GM19468 (cell line): ENCODE results near the gene VPS26C.
A peak's percentile ranks its signal among the peaks of the same experiment; 100 is the strongest.
"Not testable (repeated sequence)": the region's sequence is repeated elsewhere in the genome, so short reads cannot be mapped to it uniquely, and the experiment has no call there.

Experiments used
- ATAC-seq: cut with Tn5 transposase; IDR thresholded peaks from one replicate; pipeline ENCODE4 v1.9.1; 2021; ENCODE audit warnings: mild to moderate bottlenecking, moderate library complexity, moderate number of reproducible peaks; ENCODE audit not compliant: unreplicated experiment; ENCODE audit errors: extremely low read depth

The VPS26C gene

GRCh38 chr21:37267269-37268185 lies at the start of gene VPS26C:
Gene VPS26C, minus strand, starts transcription at chr21:37267334. Its CDS starts 40 bp downstream, at chr21:37267294.
- ATAC-seq = peak; percentile 95

GRCh38 chr21:37316072-37316471 lies 48.9 kb upstream of the VPS26C start:
- not testable (repeated sequence) for ATAC-seq

- ATAC-seq = no peak
These were observed 33.1 kb upstream of the VPS26C start for GRCh38 chr21:37300114-37300751.

GRCh38 chr21:37297364-37297763 lies 30.2 kb upstream of the VPS26C start:
- ATAC-seq = no peak

- no peak for ATAC-seq
These were observed 27.5 kb upstream of the VPS26C start for GRCh38 chr21:37294679-37295078.

GRCh38 chr21:37292941-37293340 lies 25.8 kb upstream of the VPS26C start:
- no peak for ATAC-seq

GRCh38 chr21:37292041-37292440 lies 24.9 kb upstream of the VPS26C start:
- no peak for ATAC-seq

- not testable (repeated sequence) for ATAC-seq
These were observed 16.1 kb upstream of the VPS26C start for GRCh38 chr21:37283191-37283710.

- not testable (repeated sequence) for ATAC-seq
These were observed 15.5 kb upstream of the VPS26C start for GRCh38 chr21:37282602-37283001.

GRCh38 chr21:37281993-37282392 lies 14.9 kb upstream of the VPS26C start:
- ATAC-seq = no peak

- no peak for ATAC-seq
These were observed 14.4 kb upstream of the VPS26C start for GRCh38 chr21:37281579-37281978.

- not testable (repeated sequence) for ATAC-seq
These were observed 12.1 kb upstream of the VPS26C start for GRCh38 chr21:37279271-37279670.

GRCh38 chr21:37278199-37278598 lies 11.1 kb upstream of the VPS26C start:
- ATAC-seq = no peak

GRCh38 chr21:37276377-37276776 lies 9.2 kb upstream of the VPS26C start:
- ATAC-seq = no peak

- no peak for ATAC-seq
These were observed 7.0 kb upstream of the VPS26C start for GRCh38 chr21:37273911-37274690.

GRCh38 chr21:37273440-37273839 lies 6.3 kb upstream of the VPS26C start:
- ATAC-seq = no peak

- no peak for ATAC-seq
These were observed 5.8 kb upstream of the VPS26C start for GRCh38 chr21:37272897-37273296.

GRCh38 chr21:37270576-37271365 lies 3.6 kb upstream of the VPS26C start:
- ATAC-seq = no peak

GRCh38 chr21:37269481-37269880 lies 2.3 kb upstream of the VPS26C start:
- ATAC-seq = no peak

- ATAC-seq = no peak
These were observed 1.0 kb upstream of the VPS26C start for GRCh38 chr21:37268186-37268503.
